Stomach (tissue), 9 donors: ENCODE data around the gene HAGH. TPM values are rescaled to one million over a fixed set of nuclear protein-coding genes. Genes with fewer than 3 reads are reported as not detected.

ENCODE experiments used
- DNase-seq, 2 donors: peaks; one replicate each; pipeline versions ENCODE4 v3.0.0 to v3.0.0-alpha.2; 2013 to 2019
- H3K27ac ChIP-seq, 5 donors: fragments of 200-600 bp in 4 of 5; sonication (generic) in 4 of 5; one replicate each; pipeline ENCODE4 v1.5.1; 2013 to 2019; ENCODE audit warnings: mild to moderate bottlenecking in 1 of 5, moderate library complexity in 1 of 5
- H3K27me3 ChIP-seq, 3 donors: fragments of 200-600 bp; sonication (generic); one replicate each; pipeline ENCODE4 v1.5.1; 2017 to 2019; ENCODE audit warnings: mixed run types in 1 of 3
- H3K36me3 ChIP-seq, 4 donors: fragments of 200-600 bp; sonication (generic); 1 replicate in 3 of 4; 2 replicates in 1 of 4; pipeline ENCODE4 v1.5.1; 2016 to 2019
- H3K4me1 ChIP-seq, 4 donors: fragments of 200-600 bp; sonication (generic); one replicate each; pipeline ENCODE4 v1.5.1; 2016 to 2019
- H3K4me3 ChIP-seq, 4 donors: fragments of 200-600 bp; sonication (generic) in 3 of 4; one replicate each; pipeline ENCODE4 v1.5.1; 2016 to 2019; ENCODE audit warnings: mild to moderate bottlenecking in 1 of 4
- H3K9me3 ChIP-seq, 4 donors: fragments of 200-600 bp; sonication (generic); one replicate each; pipeline ENCODE4 v1.5.1; 2016 to 2019
- CTCF ChIP-seq, 7 experiments: fragments of 450-650 bp in 4 of 7; fragments of 200-600 bp in 3 of 7; sonication (generic) in 3 of 7; IDR thresholded peaks; one replicate each; pipeline ENCODE4 v1.5.1; 2016 to 2019; ENCODE audit warnings: antibody characterized with exemption in 7 of 7, control low read depth in 2 of 7, mild to moderate bottlenecking in 1 of 7
- EP300 ChIP-seq: sonication (generic); formaldehyde crosslinking; IDR thresholded peaks from one replicate; pipeline ENCODE4 v1.6.1; 2017; ENCODE audit warnings: antibody characterized with exemption
- POLR2A ChIP-seq, 4 donors: fragments of 450-650 bp; IDR thresholded peaks; one replicate each; pipeline ENCODE4 v1.6.1; 2016; ENCODE audit warnings: antibody characterized with exemption in 4 of 4, control low read depth in 2 of 4, mild to moderate bottlenecking in 1 of 4, moderate library complexity in 1 of 4
- POLR2AphosphoS5 ChIP-seq, 3 donors: sonication (generic); formaldehyde crosslinking; IDR thresholded peaks; one replicate each; pipeline ENCODE4 v1.6.1; 2016; ENCODE audit warnings: antibody characterized with exemption in 3 of 3
- WGBS, 5 donors: extraction: QIAGEN DNeasy Blood & Tissue Kit in 3 of 5; methylation state at CpG; one replicate each; pipeline versions ENCODE4 v1.1.5 to v1.1.7; 2013 to 2018; 5-methylcytosine and 5-hydroxymethylcytosine counted together
- intact Hi-C: fragments of 100-400 bp; cut with DNase I; formaldehyde crosslinking; loops from one replicate; pipeline ENCODE4 v1.15.1; 2023; ENCODE audit warnings: low total_unique reads
- polyA plus RNA-seq, 3 donors: library from polyadenylated mRNA; stranded (reverse); fragments of 200-250 nt; gene quantifications; one replicate each; pipeline ENCODE4 v1.2.3, GENCODE V29; 2013
- total RNA-seq, 5 donors: library from RNA; depleted of rRNA; stranded (reverse); fragments of >200 nt; gene quantifications; one replicate each; pipeline versions ENCODE4 v1.1.0 to v1.2.3, GENCODE V29; 2014 to 2016
- donor health status: healthy with polysubstance abuse.
- donor health status: Bipolar disorder and iron deficiency.
- donor health status: healthy.

The HAGH gene
- total and polyA plus RNA-seq, 8 donors: 30.3 to 119 (median 69.2) TPM

GRCh38 chr16:1851793-1852192, 25.2 kb upstream of the HAGH start:
- Histone ChIP-seq H3K27ac (no peak overlapping the region), H3K27me3 (peaks cover 0 to 37% (median 4%) of the 10 kb centered on the region in 3 donors), H3K4me1 (no peaks in the 10 kb centered on the region), H3K9me3 (no peaks in the 10 kb centered on the region), H3K36me3 (no peaks in the 10 kb centered on the region), H3K4me3 (no peak overlapping the region)
- TF ChIP-seq POLR2AphosphoS5 (IDR thresholded peaks at IDR 0.05) (no peak), POLR2A (IDR thresholded peaks at IDR 0.05) (no peak), CTCF (IDR thresholded peaks at IDR 0.05) (no peak), EP300 (no peak)
- intact Hi-C loops: no loop called here
- 60 to 72% (median 64%) methylated on average over 4 of the region's 4 CpGs for WGBS, 5 donors
- DNase-seq: no peak

GRCh38 chr16:1850981-1851380, 24.4 kb upstream of the HAGH start:
- peaks cover 0 to 39% (median 4%) of the 10 kb centered on the region in 3 donors for H3K27me3 ChIP-seq
- no peak overlapping the region for H3K4me3 ChIP-seq
- WGBS, 5 donors: 71 to 77% (median 73%) methylated on average over 7 of the region's 7 CpGs
- H3K36me3 ChIP-seq: no peaks in the 10 kb centered on the region
- no peak overlapping the region for H3K27ac ChIP-seq
- H3K4me1 ChIP-seq: no peaks in the 10 kb centered on the region
- no peaks in the 10 kb centered on the region for H3K9me3 ChIP-seq
- intact Hi-C loops: no loop called here
- no peak for DNase-seq
- no peak for TF ChIP-seq POLR2A (IDR thresholded peaks at IDR 0.05)
- no peak for TF ChIP-seq EP300
- no peak for TF ChIP-seq POLR2AphosphoS5 (IDR thresholded peaks at IDR 0.05)
- TF ChIP-seq CTCF (IDR thresholded peaks at IDR 0.05): no peak

GRCh38 chr16:1846416-1846815, 19.8 kb upstream of the HAGH start:
- no peak for DNase-seq
- 74 to 92% (median 87%) methylated on average over 1 of the region's 1 CpG for WGBS, 5 donors
- TF ChIP-seq POLR2A (IDR thresholded peaks at IDR 0.05): no peak
- TF ChIP-seq CTCF (IDR thresholded peaks at IDR 0.05): no peak
- TF ChIP-seq EP300: no peak
- no peak for TF ChIP-seq POLR2AphosphoS5 (IDR thresholded peaks at IDR 0.05)
- Histone ChIP-seq H3K4me3 (no peak overlapping the region), H3K27me3 (peaks cover 0 to 24% (median 4%) of the 10 kb centered on the region in 3 donors), H3K4me1 (no peaks in the 10 kb centered on the region), H3K36me3 (no peaks in the 10 kb centered on the region), H3K27ac (no peak overlapping the region), H3K9me3 (no peaks in the 10 kb centered on the region)
- intact Hi-C loops: no loop called here

GRCh38 chr16:1845985-1846384, 19.4 kb upstream of the HAGH start:
- 32 to 41% (median 38%) methylated on average over 4 of the region's 4 CpGs for WGBS, 5 donors
- DNase-seq: no peak
- intact Hi-C loops: no loop called here
- Histone ChIP-seq H3K36me3 (no peaks in the 10 kb centered on the region), H3K4me1 (no peaks in the 10 kb centered on the region), H3K9me3 (no peaks in the 10 kb centered on the region), H3K27ac (no peak overlapping the region), H3K4me3 (no peak overlapping the region), H3K27me3 (peaks cover 0 to 24% (median 4%) of the 10 kb centered on the region in 3 donors)
- no peak for TF ChIP-seq POLR2A (IDR thresholded peaks at IDR 0.05)
- no peak for TF ChIP-seq POLR2AphosphoS5 (IDR thresholded peaks at IDR 0.05)
- TF ChIP-seq EP300: no peak
- no peak for TF ChIP-seq CTCF (IDR thresholded peaks at IDR 0.05)
